HG02885 (cell line): ENCODE results near the gene EGFL8.
"Not testable (repeated sequence)": the region's sequence is repeated elsewhere in the genome, so short reads cannot be mapped to it uniquely, and the experiment has no call there.

Source experiments
- ATAC-seq: cut with Tn5 transposase; IDR thresholded peaks from one replicate; pipeline ENCODE4 v1.9.1; 2021; ENCODE audit warnings: mild to moderate bottlenecking; ENCODE audit not compliant: unreplicated experiment, poor library complexity

EGFL8 gene

DNA sequence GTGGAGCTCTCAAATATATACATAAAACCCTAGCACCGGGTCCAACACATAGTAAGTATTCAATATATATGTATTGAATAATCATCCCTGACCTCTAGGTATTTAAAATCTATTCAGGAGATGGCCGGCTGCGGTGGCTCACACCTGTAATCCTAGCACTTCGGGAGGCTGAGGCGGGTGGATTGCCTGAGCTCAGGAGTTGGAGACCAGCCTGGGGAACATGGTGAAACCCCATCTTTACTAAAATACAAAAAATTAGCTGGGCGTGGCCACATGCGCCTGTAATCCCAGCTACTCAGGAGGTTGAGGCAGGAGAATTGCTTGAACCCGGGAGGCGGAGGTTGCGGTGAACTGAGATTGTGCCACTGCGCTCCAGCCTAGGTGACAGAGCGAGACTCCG lies 28.7 kb downstream of the EGFL8 start:
- ATAC-seq = not testable (repeated sequence)

DNA sequence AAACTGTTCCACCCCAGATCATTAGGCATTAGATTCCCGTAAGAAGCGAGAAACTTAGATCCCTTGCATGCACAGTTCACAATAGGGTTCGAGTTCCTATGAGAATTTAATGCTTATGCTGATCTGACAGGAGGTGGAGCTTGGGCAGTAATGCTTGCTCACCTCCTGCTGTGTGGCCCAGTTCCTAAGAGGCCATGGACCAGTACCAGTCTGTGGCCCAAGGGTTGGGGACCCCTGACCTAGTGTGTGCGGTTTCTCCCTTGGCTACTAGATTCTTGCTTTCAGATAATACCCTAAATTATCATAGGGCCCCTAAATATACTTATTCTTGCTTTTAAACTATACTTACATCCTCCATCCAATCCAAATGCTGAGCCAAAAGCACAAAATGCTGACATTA lies 30.0 kb downstream of the EGFL8 start:
- ATAC-seq = no peak

- no peak for ATAC-seq
Measured at GRCh38 chr6:32194825-32195651, 30.6 kb downstream of the EGFL8 start.

GRCh38 chr6:32195652-32195901 lies 31.2 kb downstream of the EGFL8 start:
- ATAC-seq = peak; percentile 76

- ATAC-seq = peak; percentile 79
Measured at GRCh38 chr6:32195902-32196681, 31.7 kb downstream of the EGFL8 start.

GRCh38 chr6:32196682-32197616 lies 32.6 kb downstream of the EGFL8 start:
- no peak for ATAC-seq

GRCh38 chr6:32198345-32198696 lies 33.9 kb downstream of the EGFL8 start:
- no peak for ATAC-seq

GRCh38 chr6:32198866-32199265 lies 34.5 kb downstream of the EGFL8 start:
- ATAC-seq = no peak

DNA sequence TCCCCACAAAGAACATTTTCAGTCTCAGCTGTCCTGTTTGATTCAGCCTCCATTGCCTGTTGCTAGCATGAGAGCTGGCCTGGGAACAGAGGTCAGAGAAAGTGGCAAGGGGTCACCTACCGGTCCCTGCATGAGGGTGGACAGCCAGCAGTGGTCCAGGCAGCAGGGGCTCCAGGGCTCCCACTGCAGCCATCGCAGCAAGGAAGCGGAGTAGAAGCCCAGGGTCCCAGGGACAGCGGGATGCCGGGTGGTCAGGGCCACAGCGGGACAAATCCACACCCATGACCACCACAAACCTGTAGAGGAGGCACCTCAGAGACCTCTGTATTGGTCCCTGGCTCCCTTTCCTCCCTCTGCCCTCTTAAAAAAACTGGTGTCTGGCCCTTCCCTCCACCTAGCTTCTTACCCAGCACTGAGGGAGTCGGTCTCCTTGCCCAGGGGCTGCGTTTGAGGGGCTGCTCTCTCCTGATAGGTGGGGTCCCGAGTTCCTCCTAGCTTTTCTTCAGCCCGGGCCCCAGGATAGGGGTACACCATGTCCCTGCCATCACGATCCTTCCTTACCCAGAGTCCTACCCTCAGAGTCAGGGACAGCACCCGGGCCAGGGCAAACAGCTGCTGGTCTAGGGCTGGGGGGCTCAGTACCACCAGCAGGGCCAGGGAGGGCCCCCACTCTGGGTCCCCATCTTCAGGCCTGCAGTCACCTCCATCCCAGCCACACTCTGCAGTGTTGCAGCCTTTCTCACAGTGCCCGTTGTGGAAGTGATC lies 36.5 kb downstream of the EGFL8 start:
- ATAC-seq = no peak

DNA sequence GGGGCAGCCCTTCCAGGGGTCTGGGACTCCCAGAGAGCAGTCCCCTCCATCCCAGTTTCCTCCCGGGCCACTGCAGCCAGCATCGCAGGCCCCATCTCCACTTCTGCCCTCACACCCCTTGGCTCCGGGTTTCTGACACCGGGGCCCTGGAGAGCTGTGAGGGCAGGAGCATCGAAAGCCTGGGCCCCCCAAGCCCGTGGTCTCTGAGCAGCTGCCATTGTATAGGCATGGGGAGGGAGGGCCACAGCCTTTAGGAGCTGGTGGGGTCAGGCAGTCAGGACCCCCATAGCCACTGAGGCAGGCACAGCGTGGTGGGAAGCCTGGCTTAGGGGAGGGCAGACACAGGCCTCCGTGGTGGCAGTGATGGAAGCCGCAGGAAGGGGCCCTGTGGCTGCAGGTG lies 37.8 kb downstream of the EGFL8 start:
- ATAC-seq = no peak

- ATAC-seq = no peak
Measured at GRCh38 chr6:32203426-32204267, 39.3 kb downstream of the EGFL8 start.

GRCh38 chr6:32204268-32204715 lies 39.9 kb downstream of the EGFL8 start:
- no peak for ATAC-seq

DNA sequence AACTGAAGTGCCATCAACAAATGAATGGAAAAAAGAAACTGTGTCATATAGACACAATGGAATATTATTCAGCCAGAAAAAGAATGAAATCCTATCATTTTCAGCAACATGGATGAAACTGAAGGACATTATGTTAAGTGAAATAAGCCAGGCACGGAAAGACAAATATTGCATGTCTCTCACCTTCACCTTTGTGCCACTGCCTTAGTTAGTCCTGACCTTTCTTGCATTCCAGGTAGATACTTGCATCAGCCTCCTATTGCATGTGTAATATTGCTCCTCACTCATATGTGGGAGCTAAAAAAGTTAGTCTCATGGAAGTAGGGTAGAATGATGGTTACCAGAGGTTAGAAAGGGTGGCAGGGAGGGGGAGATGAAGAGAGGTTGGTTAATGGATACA lies 44.6 kb downstream of the EGFL8 start:
- no peak for ATAC-seq

- no peak for ATAC-seq
Measured at GRCh38 chr6:32210191-32210601, 45.8 kb downstream of the EGFL8 start.

- ATAC-seq = not testable (repeated sequence)
Measured at GRCh38 chr6:32211432-32211831, 47.0 kb downstream of the EGFL8 start.

DNA sequence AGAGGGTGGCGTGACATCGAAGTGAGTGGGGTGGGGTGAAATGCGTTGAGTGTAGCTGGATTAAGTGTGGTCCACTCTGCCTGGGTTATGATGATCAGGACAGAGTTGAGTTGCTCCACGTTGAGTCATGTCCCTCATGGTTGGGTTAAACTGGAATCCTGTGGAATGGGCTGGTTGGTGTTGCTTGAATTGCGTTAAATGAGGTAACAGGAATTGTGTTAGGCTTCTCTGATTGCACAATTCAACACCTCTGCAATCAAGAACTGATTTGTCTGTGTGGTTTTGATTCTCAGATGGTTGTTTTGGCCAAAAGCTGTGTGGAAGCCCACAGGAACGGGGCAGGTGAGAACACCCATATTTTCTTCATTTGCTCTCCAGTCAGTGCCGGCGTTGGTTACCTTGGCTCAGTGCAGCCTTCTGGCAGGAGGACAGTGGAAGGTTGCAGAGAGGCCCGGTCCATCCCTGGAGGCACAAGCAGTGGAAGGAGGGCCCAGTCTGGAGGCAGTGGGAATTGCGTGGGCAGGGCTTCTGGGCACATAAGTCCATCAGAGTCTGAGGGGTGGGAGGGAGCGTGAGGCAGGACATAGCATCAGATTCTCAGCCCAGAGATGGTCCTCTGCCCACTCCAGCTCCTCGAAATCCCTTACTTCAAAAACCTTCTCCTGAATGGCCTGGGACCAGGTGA lies 47.8 kb downstream of the EGFL8 start:
- ATAC-seq = no peak

DNA sequence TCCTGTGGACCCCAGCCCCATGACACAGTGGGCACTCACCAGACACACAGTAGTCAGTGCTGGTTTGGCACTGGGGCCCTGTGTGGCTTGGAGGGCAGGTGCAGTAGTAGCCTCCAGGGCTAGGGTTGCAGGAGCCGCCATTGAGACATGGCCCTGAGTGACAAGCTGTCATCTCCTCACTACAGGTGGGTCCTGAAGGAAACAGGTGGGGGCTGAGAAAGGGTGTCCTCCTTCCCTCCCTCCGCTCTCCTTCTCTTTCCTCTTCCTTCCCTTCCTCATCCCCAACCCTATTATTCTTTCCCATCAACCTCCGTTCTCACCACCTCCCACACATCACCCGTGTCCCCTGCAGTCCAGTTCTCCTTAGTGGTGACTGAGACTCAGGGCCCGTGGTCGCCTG lies 49.3 kb downstream of the EGFL8 start:
- ATAC-seq = no peak

DNA sequence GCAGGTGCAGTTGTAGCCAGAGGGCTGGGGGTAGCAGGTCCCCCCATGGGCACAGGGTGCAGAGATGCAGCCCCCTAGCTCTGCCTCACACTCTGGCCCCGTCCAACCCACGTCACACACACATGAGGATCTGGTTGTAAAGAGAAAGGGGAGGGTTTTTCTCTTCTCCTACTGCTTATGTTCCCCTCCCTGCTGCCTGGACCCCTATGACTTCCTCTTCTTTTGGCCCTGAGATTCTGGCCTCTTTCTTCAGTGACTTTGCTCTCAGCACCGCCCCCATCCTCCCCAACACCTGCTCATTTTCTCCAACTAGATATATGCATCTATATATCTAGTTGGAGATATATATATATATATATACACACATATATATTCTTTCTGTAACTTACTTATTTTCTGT lies 49.7 kb downstream of the EGFL8 start:
- ATAC-seq = no peak

GRCh38 chr6:32215617-32216016 lies 51.2 kb downstream of the EGFL8 start:
- no peak for ATAC-seq
